Fibroblast of skin of right quadriceps (primary cell): ENCODE measurements around the gene IGLL5.

ENCODE experiments used
- DNase-seq: peaks from one replicate; pipeline ENCODE4 v3.0.0-alpha.2; 2013

IGLL5 gene

DNA sequence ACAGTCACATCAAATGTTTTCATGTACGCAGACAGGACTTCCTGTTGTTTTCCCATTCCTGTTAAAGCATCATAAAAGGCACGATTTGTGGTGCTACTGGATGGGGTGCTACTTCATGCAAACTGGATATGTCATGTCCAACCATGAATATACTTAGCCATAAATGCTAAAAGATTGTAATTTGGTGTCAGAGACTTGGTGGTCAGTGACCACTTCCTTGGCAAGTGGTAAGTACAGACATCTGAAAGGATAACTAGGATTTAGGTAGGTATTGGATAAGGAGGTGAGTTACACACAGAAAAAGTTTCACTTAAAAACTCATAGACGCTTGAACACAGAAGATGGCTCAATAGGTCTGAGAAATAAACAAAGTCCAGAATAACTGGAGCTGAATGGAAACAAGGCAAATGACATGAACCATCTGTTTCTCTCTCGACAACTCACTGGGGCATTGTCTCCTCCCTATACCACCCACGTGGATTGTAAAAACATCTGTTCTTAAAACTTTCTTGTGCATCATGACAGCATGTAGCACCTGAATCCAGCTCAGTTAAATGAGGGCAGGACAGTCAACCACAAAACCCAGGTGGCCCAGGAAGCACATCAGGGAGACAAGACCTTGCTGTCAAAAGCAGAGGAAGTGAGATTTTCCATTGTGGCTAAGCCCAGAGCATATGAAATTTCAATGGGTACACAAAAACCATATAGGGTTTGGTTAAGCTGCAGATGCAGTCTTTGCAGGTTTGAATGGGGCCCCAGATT, 22.1 kb upstream of the IGLL5 start:
- no peak for DNase-seq

DNA sequence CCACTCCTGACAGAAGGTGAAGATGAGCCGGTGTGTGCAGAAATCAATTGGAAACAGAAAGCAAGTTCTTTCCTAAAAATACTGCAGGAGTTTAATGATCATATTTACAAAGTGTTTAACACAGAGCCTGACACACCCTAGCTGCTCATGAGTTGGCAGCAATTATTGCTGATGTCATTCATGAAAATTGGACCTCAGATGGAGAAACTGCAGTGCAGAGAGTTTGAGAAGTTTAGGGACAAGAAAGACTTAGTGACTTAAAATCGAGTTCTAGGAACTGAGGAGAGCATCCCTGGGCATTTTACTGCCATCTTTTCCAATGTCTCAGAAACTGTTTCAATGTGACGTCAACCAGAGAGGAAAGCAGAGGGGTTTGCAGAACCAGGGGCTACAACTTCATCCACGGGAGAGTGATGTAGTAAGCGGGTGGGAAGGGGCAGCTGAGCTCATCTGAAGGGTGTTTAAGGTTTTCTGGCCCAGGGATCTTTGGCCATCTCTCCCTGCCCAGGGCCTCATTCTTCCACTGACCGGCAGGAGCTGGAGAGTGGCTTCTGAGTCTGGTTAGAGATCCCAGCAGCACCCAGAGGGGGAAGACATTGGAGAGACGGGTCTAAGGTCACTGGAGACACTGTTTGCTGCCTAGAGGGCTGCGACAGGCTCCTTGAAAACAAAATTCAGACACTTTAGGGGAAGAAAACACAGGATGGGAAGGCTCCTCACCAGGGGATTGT, 21.1 kb upstream of the IGLL5 start:
- DNase-seq: no peak

DNA sequence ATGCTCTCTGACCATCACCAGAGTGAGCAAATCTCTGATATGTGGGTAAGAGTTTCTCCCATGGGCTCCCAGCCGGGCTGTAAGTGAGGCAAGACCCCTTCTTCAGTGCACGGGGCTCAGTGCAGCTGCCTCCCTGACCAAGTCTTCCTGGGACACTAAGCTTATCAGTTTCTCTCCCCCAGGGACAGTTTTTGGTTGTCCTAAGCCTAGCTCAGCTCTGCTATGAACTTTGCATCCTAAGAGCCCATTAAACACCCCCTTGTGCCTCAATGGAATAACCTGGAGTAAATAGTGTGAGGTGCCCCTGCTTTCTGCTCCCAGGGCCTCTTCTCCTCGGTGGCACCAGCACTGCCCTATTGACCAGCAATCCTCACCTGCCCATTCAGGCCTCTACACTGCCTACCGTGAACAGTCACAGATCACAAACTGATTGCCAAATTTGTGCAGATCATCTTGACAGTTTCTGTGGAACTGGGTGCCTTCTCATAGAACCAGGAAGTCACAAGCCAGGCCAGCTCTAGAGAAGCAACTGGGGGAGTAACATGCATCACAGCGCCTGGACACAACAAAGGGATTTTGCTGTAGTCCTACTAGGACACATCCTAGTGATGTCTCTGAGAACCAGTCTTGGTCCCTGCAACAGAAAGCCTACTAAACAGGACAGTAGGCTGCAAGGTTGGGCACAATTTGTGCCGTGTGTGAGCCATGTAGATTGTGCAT, 19.5 kb upstream of the IGLL5 start:
- no peak for DNase-seq

DNA sequence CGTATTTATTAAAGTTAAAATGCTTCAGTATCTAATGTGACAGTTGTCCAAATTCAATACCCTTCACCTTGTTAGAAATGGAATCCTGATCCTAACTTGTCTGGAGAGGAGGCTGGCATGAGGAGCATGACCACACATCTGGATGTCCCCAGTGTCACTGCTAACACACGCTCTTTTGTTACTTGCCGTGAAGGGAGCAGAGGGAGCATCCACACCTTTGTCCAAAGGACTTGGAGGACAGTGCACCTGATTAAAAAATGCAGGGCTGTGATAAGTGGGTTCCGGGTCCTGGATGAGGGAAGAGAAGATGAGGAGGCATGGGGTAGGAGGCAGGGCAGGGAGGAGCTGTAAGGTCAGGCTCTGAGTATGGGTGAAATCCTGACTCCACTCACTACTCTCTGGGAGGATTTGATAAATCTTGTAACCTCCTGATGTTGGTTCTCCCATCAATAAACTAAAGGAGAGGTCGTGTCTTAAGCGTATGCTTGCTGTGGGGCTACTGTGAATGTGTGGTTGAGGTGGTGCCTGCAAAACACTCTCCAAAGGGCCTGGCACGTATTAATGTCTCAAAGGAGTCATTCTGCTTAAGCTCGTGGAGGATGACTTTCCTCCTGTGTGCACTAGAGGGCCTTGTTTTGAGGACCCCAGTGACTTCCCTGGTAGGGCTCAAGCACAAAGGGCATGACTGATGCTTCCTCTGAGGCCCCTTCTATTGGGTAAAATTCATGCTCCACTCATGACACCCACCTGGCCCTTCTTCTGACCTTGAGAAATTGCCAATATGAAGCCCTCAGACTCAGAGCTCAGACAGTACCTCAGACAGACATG, 16.8 kb upstream of the IGLL5 start:
- no peak for DNase-seq

DNA sequence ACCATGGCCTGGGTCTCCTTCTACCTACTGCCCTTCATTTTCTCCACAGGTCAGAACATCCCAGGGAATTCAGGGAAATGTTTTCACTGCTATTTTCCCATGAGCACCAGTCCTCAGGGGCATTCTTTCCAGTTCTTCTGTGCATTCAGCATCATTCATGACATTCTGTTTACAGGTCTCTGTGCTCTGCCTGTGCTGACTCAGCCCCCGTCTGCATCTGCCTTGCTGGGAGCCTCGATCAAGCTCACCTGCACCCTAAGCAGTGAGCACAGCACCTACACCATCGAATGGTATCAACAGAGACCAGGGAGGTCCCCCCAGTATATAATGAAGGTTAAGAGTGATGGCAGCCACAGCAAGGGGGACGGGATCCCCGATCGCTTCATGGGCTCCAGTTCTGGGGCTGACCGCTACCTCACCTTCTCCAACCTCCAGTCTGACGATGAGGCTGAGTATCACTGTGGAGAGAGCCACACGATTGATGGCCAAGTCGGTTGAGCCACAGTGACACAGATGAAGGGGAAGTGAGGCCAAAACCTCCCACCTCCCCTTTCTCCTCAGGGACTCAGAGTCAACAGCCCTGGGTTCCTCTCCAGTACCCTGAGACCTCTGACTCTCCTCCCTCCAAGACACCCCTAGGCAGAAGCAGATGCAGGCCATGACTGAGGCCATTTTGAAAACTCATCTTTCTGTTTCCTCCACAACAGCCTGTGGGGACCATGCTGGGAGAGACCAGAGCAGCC, 15.9 kb upstream of the IGLL5 start:
- DNase-seq: no peak

GRCh38 chr22:22872722-22873708, 14.6 kb upstream of the IGLL5 start:
- no peak for DNase-seq

DNA sequence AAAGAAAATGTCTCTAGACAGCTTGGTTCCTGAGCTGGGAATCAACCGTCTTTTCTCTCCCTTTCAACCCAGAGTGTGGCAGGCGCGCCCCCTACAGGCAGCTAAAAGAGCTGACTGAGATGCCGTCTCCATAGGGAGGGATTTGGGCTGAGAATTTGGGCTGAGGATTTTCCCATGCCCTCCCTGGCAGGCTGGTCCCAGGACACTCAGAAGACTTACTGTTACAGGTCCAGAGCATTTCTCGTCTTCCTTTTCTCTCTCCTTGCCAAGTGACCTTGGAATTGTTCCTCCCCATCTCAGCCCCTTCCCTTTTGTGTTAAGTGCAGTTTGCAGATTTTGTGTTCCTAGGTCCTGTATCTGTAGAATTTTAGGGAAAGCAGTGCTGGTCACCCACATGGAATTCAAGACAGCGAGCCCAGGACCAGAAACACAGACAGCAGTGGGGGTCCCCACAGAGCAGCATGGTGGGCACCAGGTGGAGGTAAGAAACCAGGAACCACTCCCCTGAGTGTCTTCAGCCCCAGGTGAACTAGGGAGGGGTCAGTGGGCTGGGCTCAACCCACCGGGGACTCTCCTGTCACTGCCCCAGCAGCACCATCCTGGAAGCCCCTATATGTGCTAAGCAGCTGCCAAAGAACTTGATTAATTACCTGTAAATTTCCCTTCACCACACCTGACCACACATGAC, 9.9 kb upstream of the IGLL5 start:
- DNase-seq: peak; percentile 39

DNA sequence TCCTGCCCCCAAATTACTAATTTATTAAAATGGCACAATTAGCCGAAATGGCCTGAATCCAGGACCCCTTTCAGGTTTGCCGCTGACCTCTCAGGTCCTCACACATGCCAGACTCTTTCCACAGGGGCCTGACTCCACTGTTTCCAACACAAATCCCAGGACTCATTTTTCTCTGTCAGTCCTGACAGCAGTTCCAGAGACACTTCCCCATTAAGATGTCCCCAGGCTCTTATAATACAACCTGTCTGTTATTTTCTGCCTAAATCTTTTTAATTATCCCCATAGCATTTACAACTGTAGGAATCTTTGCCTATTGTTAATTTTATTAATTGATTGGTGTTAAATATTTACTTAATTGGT, 9.4 kb upstream of the IGLL5 start:
- DNase-seq: no peak

DNA sequence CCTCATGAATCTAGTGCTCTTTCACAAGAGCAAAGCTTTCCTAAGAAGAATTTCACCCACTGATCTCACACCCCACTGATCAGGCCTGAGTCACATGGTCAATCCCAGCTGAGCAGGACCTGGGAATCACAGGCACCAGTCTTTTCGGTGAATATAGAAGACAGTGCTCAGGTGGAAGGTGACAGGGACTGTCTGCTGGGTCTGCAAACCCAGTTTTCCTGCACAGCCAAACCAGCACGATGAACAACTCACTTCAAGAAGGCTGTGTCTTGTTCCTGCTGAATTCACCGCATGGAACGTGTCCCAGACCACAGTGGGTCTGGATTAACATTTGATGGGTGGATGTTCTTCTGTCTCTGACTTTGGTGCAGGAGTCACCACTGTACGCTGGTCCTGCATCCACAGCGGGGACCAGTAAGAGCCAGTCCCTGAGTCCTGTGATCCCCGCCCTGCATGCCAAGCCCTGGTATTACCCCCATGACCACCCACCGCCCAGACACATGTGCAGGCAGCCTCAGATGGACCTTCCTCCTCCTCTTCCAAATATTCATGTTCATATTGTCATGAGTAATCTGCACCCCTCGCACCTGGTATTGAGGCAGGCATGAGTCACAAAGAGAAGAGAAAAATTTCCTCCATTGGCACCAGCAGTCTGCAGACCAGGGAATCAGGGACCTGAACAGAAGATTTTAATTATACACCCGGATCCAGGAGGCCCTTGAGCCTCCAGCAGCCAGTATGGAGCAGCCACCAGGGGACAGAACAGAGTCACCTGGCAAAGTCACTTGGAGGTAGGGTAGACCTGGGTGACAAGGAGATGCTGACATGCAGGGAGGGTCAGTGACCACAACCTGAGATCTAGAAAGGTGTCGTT, 8.6 kb upstream of the IGLL5 start:
- no peak for DNase-seq

GRCh38 chr22:22879675-22880155, 7.9 kb upstream of the IGLL5 start:
- no peak for DNase-seq

DNA sequence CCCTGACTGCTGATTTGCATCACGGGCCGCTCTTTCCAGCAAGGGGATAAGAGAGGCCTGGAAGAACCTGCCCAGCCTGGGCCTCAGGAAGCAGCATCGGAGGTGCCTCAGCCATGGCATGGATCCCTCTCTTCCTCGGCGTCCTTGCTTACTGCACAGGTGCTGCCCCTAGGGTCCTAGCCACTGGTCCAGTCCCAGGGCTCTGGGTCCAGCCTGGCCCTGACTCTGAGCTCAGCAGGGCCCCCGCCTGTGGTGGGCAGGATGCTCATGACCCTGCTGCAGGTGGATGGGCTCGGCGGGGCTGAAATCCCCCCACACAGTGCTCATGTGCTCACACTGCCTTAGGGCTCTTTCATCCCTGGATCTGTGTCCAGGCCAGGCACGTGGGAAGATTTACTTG, 7.0 kb upstream of the IGLL5 start:
- DNase-seq: no peak

DNA sequence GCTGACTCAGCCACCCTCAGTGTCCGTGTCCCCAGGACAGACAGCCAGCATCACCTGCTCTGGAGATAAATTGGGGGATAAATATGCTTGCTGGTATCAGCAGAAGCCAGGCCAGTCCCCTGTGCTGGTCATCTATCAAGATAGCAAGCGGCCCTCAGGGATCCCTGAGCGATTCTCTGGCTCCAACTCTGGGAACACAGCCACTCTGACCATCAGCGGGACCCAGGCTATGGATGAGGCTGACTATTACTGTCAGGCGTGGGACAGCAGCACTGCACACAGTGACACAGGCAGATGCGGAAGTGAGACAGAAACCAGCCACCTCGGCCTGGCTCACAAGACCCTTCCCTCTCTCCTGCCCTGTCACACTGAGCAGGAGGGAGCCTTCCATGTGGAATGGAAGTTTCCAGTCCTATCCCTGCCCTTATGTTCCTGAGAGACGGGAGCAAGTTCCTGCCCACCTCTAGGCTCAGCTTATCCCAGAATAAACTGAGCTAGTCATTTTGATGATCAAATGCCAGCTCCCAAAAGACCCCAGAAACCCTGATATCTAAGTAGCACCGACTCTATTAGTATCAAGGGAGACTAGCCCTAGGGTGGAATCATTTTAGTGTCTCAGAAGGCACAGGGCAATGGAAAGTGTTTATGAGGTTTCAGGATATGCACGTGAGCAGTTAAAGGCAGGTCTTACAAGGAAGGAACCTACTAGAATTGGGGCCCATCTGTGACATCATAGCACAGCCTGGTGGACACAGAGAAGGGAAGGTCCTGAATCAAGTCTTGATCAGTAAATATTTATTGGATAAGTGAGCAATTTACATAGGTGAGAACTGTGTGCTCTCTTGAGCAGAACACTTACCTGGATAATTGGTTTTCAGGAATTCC, 6.3 kb upstream of the IGLL5 start:
- no peak for DNase-seq

GRCh38 chr22:22882033-22882717, 5.4 kb upstream of the IGLL5 start:
- DNase-seq: no peak

DNA sequence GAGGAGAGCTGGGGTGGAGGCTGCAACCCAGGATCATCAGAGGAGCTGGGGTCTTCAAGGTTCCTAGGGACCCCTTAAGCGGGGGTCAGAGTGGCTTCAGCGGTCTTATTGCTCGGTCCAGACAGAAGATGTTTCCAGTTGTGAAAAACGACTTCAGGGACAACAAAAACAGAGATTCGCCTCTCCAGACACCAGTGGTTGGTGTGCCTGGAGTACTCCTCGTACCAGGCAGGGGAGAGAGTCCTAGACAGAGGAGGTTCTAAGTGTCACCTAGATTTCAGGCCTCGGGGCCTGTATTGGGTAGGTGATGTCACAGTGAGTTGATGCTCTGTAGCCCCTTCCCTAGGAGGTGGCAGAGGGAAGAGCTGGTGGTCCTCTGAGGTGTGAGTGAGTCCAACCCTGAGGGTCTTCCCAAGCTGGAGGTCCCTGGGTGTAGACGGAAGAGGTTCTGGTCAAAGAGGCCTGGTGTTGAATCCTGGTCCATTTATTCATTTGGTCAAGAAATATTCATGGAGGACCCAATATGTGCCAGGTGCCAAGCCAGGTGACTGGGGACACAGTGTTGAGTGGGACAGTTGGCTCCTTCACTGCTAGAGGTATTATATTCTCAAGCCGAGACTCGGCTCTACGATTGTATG, 4.4 kb upstream of the IGLL5 start:
- no peak for DNase-seq

- DNase-seq: peak; percentile 11
Measured at GRCh38 chr22:22884010-22884887, 3.4 kb upstream of the IGLL5 start.
